ENCODE results near the gene IL1RAP. TPM values are rescaled to one million over a fixed set of nuclear protein-coding genes. Genes with fewer than 3 reads are reported as not detected.

The IL1RAP gene
- total RNA-seq, 4 donors from 2014 or later: 0.80 to 8.6 (median 2.7) TPM

DNA sequence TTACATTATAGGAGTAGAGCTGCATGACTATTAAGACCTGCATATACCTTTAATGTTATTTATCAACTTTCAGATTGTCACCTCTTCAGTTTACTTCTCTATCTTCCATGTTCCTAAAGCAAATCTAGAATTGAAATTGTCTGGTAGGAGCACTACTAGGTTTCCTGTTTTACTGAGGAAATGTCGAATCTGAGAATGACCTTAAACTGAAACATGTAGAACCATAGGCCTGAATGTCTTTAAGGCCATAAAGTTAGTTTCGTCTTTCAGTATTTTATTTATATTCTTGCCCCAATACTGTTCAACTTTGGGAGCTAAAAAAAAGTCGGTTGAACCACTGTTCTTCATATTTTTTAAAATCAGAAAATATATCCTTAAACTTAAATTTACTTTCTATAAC, 92.7 kb downstream of the IL1RAP start:
- H3K4me3 ChIP-seq: no peak overlapping the region
- H3K9me3 ChIP-seq: no peaks in the 10 kb centered on the region
- H3K4me1 ChIP-seq: peaks cover 0 to 3% (median 0%) of the 10 kb centered on the region in 4 donors
- TF ChIP-seq EP300 (IDR thresholded peaks at IDR 0.05; ENCODE audit: low read depth): no peak
- TF ChIP-seq POLR2A (IDR thresholded peaks at IDR 0.05): no peak
- no peak for TF ChIP-seq CTCF (IDR thresholded peaks at IDR 0.05)
- TF ChIP-seq POLR2AphosphoS5 (IDR thresholded peaks at IDR 0.05): no peak
- no peak overlapping the region for H3K27ac ChIP-seq
- intact Hi-C loops (cut with DNase I; ENCODE audit: low total_unique reads) (no loop called here), in situ Hi-C loops (cut with MboI; ENCODE audit: low pct_ligation_motif_present in 1 of 4, low pct_unique_long_range_greater_than_20kb in 1 of 4, low sequenced_read_pairs in 3 of 4) (no loop called here)
- no peaks in the 10 kb centered on the region for H3K27me3 ChIP-seq
- WGBS, 2 donors (ENCODE audit: low coverage in 1 of 2): 83 to 84% methylated on average over 3 of the region's 3 CpGs
- no peak for DNase-seq
- H3K36me3 ChIP-seq: peaks cover 0 to 6% (median 0%) of the 10 kb centered on the region in 4 donors

DNA sequence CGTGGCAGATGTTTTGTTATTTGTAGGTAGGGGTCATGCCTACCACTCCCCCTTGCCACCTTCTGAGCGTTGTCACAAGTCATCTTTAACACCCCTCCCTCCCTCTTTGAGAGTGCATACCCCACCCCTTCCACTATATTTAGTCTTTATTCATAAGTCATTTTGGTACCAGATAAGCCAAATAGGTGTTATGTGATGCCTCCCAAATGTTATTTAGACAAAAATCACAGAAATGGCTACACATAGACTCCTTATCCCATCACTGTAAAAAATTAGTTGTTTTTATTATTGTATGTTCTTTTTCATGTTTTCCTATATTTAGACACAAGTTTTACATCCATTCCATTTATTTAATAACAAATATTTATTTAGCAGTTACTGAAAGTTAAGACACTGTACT, 93.1 kb downstream of the IL1RAP start:
- Histone ChIP-seq H3K4me1 (peaks cover 0 to 1% (median 0%) of the 10 kb centered on the region in 4 donors), H3K4me3 (no peak overlapping the region), H3K27me3 (no peaks in the 10 kb centered on the region), H3K27ac (no peak overlapping the region), H3K9me3 (no peaks in the 10 kb centered on the region), H3K36me3 (peaks cover 0 to 6% (median 0%) of the 10 kb centered on the region in 4 donors)
- TF ChIP-seq EP300 (IDR thresholded peaks at IDR 0.05; ENCODE audit: low read depth) (no peak), CTCF (IDR thresholded peaks at IDR 0.05) (no peak), POLR2AphosphoS5 (IDR thresholded peaks at IDR 0.05) (no peak), POLR2A (IDR thresholded peaks at IDR 0.05) (no peak)
- in situ Hi-C loops (cut with MboI; ENCODE audit: low pct_ligation_motif_present in 1 of 4, low pct_unique_long_range_greater_than_20kb in 1 of 4, low sequenced_read_pairs in 3 of 4) (no loop called here), intact Hi-C loops (cut with DNase I; ENCODE audit: low total_unique reads) (no loop called here)
- DNase-seq: no peak
- WGBS, 2 donors (ENCODE audit: low coverage in 1 of 2): 82 to 90% methylated on average over 2 of the region's 2 CpGs

DNA sequence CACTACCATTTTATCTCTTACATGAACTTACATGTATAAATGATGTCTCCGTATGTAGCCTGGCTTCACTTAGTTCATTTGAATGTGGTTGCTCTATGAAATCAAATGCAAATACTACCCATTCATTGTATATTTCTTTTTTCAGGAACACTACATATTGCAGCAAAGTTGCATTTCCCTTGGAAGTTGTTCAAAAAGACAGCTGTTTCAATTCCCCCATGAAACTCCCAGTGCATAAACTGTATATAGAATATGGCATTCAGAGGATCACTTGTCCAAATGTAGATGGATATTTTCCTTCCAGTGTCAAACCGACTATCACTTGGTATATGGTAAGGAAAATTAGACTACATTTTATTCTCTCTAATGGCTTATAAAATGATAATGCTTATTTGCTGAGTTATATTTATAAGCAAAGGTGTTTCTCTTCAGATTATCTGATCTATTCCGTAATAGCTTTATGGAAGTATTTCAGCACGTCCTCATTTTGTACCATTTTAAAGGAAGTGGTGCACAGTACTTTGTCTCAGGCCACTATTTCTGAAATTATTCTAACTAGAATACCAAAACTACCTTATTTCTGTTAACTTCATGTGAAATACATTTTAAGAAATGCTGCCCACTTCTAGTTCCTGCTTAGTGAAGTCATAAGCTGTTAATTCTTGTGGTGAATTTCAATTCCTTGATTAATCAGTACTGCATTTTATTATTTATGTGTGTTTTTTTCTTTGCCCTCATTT, 95.1 kb downstream of the IL1RAP start:
- H3K4me1 ChIP-seq: no peaks in the 10 kb centered on the region
- no peaks in the 10 kb centered on the region for H3K9me3 ChIP-seq
- intact Hi-C loops (cut with DNase I; ENCODE audit: low total_unique reads): no loop called here
- no peak overlapping the region for H3K27ac ChIP-seq
- H3K36me3 ChIP-seq: peaks cover 0 to 6% (median 0%) of the 10 kb centered on the region in 4 donors
- no peak overlapping the region for H3K4me3 ChIP-seq
- WGBS, 2 donors (ENCODE audit: low coverage in 1 of 2): 72 to 77% methylated on average over 4 of the region's 4 CpGs
- no peaks in the 10 kb centered on the region for H3K27me3 ChIP-seq
- TF ChIP-seq POLR2A (IDR thresholded peaks at IDR 0.05): no peak
- TF ChIP-seq POLR2AphosphoS5 (IDR thresholded peaks at IDR 0.05): no peak
- TF ChIP-seq EP300 (IDR thresholded peaks at IDR 0.05; ENCODE audit: low read depth): no peak
- TF ChIP-seq CTCF (IDR thresholded peaks at IDR 0.05): no peak
- no peak for DNase-seq
- in situ Hi-C loops (cut with MboI; ENCODE audit: low pct_ligation_motif_present in 1 of 4, low pct_unique_long_range_greater_than_20kb in 1 of 4, low sequenced_read_pairs in 3 of 4): no loop called here

DNA sequence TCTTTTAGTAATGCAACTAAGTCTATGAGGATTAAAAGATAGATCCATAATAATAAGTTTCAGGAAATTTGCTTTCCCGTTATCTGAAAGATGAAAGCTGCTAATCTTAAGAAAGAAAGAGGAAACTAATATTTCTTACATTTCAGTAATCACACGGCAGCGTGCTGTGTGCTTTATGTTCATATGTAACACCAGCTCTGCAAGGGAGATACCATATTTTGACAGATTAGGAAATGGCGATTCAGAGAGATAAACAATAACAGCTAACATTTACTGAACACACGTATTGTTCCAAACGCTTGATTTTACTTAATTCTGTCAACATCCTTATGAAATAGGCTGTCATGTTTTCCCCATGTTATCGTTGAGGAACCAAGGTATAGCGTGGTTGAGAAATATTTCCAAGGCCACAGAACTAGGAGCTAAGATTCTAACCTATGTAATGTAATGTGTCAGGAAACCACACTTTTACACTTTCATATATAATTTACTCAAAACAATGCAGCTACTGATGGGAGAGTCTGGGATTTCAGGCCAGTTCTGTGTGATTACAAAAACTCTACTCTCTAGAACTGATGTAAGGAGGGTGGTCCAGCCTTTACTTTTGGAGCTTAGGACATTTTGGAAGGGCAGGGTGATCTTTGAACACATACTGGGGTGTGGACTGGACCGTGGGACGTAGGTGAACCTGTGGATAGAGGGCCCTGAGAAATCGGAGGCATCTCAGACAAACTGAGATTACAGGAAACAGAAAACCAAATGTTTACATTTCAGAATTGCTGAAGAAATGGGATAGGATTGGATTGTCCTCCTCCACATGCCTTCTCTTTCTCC, 100.6 kb downstream of the IL1RAP start:
- no peak for TF ChIP-seq POLR2A (IDR thresholded peaks at IDR 0.05)
- no peak for TF ChIP-seq EP300 (IDR thresholded peaks at IDR 0.05; ENCODE audit: low read depth)
- TF ChIP-seq CTCF (IDR thresholded peaks at IDR 0.05): no peak
- no peak for TF ChIP-seq POLR2AphosphoS5 (IDR thresholded peaks at IDR 0.05)
- in situ Hi-C loops (cut with MboI; ENCODE audit: low pct_ligation_motif_present in 1 of 4, low pct_unique_long_range_greater_than_20kb in 1 of 4, low sequenced_read_pairs in 3 of 4) (no loop called here), intact Hi-C loops (cut with DNase I; ENCODE audit: low total_unique reads) (no loop called here)
- Histone ChIP-seq H3K27ac (no peak overlapping the region), H3K9me3 (no peaks in the 10 kb centered on the region), H3K36me3 (no peaks in the 10 kb centered on the region), H3K27me3 (no peaks in the 10 kb centered on the region), H3K4me1 (no peaks in the 10 kb centered on the region), H3K4me3 (no peak overlapping the region)
- no peak for DNase-seq
- 59 to 61% methylated on average over 11 of the region's 11 CpGs for WGBS, 2 donors (ENCODE audit: low coverage in 1 of 2)
